ENCODE measurements around the gene BEND5.

Gene BEND5

DNA sequence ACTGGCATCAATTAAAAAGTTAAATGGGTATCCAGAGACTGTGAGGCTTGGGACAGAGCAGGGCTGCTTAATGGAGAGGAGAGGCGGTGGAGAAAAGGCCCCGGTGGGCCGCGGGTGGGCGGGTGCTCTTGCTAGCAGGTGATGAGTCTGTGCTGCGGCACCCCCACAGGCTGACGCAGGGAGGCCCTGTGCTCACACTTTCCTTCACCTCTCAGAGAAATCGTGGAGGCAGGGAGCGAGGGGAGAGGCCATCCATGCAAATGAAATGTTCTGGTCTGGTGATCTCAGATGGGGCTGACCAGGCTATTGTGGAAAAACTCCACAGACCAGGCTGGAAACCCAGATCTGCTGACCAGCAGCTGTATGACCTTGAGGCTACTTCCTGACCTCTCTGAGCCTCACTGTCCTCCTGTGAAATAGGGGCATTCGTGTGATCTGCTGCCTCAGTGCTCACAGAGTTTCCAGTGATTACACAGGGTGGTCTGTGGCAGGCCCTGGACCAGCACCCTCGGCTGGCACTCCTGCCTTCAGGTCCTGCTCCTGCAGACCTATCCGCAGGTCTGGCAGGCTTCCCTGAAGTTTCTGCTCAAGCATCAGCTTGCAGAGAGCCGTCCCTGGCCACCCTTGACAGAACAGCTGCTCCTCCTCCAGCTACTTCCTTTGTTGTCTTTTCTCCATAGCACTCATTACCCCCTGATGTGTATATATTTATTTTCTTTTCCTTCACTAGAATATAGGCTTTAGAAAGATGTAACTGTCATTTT lies 89.2 kb downstream of the BEND5 start:
- Histone ChIP-seq H3K27me3 (replicated peaks; ENCODE audit: control insufficient read depth, insufficient read depth, low read length, poor library complexity, severe bottlenecking) (no peaks in the 10 kb centered on the region), H3K36me3 (ENCODE audit: control insufficient read depth, insufficient read depth, low read length) (no peaks in the 10 kb centered on the region), H3K4me1 (ENCODE audit: control insufficient read depth, insufficient read depth, low read length, poor library complexity, severe bottlenecking) (no peaks in the 10 kb centered on the region), H3K9me3 (ENCODE audit: control insufficient read depth, low read length) (no peaks in the 10 kb centered on the region), H3K4me3 (ENCODE audit: insufficient read depth, low read depth, low read length, poor library complexity, severe bottlenecking) (no peak overlapping the region), H3K27ac (ENCODE audit: insufficient read depth, low read length, poor library complexity, severe bottlenecking) (no peak overlapping the region)
- DNase-seq, result no peak

DNA sequence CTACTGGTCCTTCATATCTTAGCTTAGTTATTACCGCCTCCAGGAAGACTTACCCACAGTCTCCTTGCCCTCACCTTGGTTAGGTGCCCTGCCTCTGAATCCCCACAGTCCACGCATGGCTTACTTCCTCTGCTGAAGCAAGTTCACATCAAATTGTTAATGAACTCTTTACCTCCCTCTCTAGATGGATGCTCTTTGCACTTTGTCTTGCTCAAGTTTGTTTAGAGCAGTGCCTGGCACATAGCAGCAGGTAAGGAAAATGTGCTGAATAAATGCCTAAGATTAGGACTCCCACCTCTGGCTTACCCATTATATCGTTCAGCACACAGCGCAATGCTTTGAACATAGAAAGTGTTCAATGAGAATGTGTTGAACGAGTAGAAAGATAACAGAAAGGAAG lies 90.5 kb downstream of the BEND5 start:
- Histone ChIP-seq H3K27ac (ENCODE audit: insufficient read depth, low read length, poor library complexity, severe bottlenecking) (no peak overlapping the region), H3K36me3 (ENCODE audit: control insufficient read depth, insufficient read depth, low read length) (no peaks in the 10 kb centered on the region), H3K4me1 (ENCODE audit: control insufficient read depth, insufficient read depth, low read length, poor library complexity, severe bottlenecking) (no peaks in the 10 kb centered on the region), H3K27me3 (replicated peaks; ENCODE audit: control insufficient read depth, insufficient read depth, low read length, poor library complexity, severe bottlenecking) (no peaks in the 10 kb centered on the region), H3K4me3 (ENCODE audit: insufficient read depth, low read depth, low read length, poor library complexity, severe bottlenecking) (no peak overlapping the region), H3K9me3 (ENCODE audit: control insufficient read depth, low read length) (no peaks in the 10 kb centered on the region)
- no peak for DNase-seq

- Histone ChIP-seq H3K4me1 (ENCODE audit: control insufficient read depth, insufficient read depth, low read length, poor library complexity, severe bottlenecking) (no peaks in the 10 kb centered on the region), H3K36me3 (ENCODE audit: control insufficient read depth, insufficient read depth, low read length) (no peaks in the 10 kb centered on the region), H3K9me3 (ENCODE audit: control insufficient read depth, low read length) (no peaks in the 10 kb centered on the region), H3K4me3 (ENCODE audit: insufficient read depth, low read depth, low read length, poor library complexity, severe bottlenecking) (no peak overlapping the region), H3K27ac (ENCODE audit: insufficient read depth, low read length, poor library complexity, severe bottlenecking) (no peak overlapping the region), H3K27me3 (replicated peaks; ENCODE audit: control insufficient read depth, insufficient read depth, low read length, poor library complexity, severe bottlenecking) (no peaks in the 10 kb centered on the region)
- no peak for DNase-seq
These were observed 92.3 kb downstream of the BEND5 start for GRCh38 chr1:48684381-48684780.

GRCh38 chr1:48683839-48684238 lies 92.9 kb downstream of the BEND5 start:
- Histone ChIP-seq H3K36me3 (ENCODE audit: control insufficient read depth, insufficient read depth, low read length) (no peaks in the 10 kb centered on the region), H3K4me1 (ENCODE audit: control insufficient read depth, insufficient read depth, low read length, poor library complexity, severe bottlenecking) (no peaks in the 10 kb centered on the region), H3K27ac (ENCODE audit: insufficient read depth, low read length, poor library complexity, severe bottlenecking) (no peak overlapping the region), H3K27me3 (replicated peaks; ENCODE audit: control insufficient read depth, insufficient read depth, low read length, poor library complexity, severe bottlenecking) (no peaks in the 10 kb centered on the region), H3K4me3 (ENCODE audit: insufficient read depth, low read depth, low read length, poor library complexity, severe bottlenecking) (no peak overlapping the region), H3K9me3 (ENCODE audit: control insufficient read depth, low read length) (no peaks in the 10 kb centered on the region)
- no peak for DNase-seq

- no peak for DNase-seq
- H3K4me1 ChIP-seq (ENCODE audit: control insufficient read depth, insufficient read depth, low read length, poor library complexity, severe bottlenecking), result no peaks in the 10 kb centered on the region
These were observed 95.0 kb downstream of the BEND5 start for GRCh38 chr1:48681476-48682305.

DNA sequence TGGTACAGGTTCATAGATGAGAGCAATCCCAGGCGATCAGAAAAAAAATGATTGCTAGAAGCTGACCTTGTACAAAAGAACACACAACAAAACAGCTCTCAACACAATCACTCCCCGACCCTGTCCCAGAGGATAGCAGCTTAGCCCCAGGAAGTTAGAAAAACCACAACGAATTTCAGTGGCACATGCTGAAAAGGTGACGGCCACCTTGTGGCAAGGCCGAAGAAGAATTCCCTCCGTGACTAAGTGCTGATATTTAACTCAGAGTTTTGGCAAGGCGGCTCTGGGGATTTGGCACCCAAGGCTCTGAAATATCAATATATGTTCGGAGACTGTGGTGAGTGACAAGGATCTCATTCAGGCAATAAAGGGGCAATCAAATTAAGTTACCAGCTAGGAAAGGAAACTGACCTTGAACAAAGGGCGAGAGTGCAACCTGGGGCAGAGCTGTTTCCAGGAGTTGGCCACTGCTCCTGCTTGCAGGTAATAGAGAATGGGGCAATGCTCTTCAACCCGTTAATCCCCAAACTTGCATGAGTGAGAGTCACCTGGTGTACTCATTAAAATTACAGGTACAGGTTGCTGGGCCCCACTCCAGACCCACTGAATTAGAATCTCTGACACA lies 96.2 kb downstream of the BEND5 start:
- Histone ChIP-seq H3K4me1 (ENCODE audit: control insufficient read depth, insufficient read depth, low read length, poor library complexity, severe bottlenecking) (no peaks in the 10 kb centered on the region), H3K36me3 (ENCODE audit: control insufficient read depth, insufficient read depth, low read length) (no peaks in the 10 kb centered on the region), H3K27ac (ENCODE audit: insufficient read depth, low read length, poor library complexity, severe bottlenecking) (no peak overlapping the region), H3K4me3 (ENCODE audit: insufficient read depth, low read depth, low read length, poor library complexity, severe bottlenecking) (no peak overlapping the region), H3K9me3 (ENCODE audit: control insufficient read depth, low read length) (no peaks in the 10 kb centered on the region), H3K27me3 (replicated peaks; ENCODE audit: control insufficient read depth, insufficient read depth, low read length, poor library complexity, severe bottlenecking) (no peaks in the 10 kb centered on the region)
- DNase-seq, result no peak

More at GRCh38 chr1:48681476-48682305, 95.0 kb downstream of the BEND5 start:
- H3K36me3 ChIP-seq (ENCODE audit: control insufficient read depth, insufficient read depth, low read length), result no peaks in the 10 kb centered on the region
- H3K27ac ChIP-seq (ENCODE audit: insufficient read depth, low read length, poor library complexity, severe bottlenecking), result no peak overlapping the region
- H3K9me3 ChIP-seq (ENCODE audit: control insufficient read depth, low read length), result no peaks in the 10 kb centered on the region
- H3K4me3 ChIP-seq (ENCODE audit: insufficient read depth, low read depth, low read length, poor library complexity, severe bottlenecking), result no peak overlapping the region
- no peaks in the 10 kb centered on the region for H3K27me3 ChIP-seq (replicated peaks; ENCODE audit: control insufficient read depth, insufficient read depth, low read length, poor library complexity, severe bottlenecking)

GRCh38 chr1:48679859-48680258 lies 96.8 kb downstream of the BEND5 start:
- Histone ChIP-seq H3K4me3 (ENCODE audit: insufficient read depth, low read depth, low read length, poor library complexity, severe bottlenecking) (no peak overlapping the region), H3K27me3 (replicated peaks; ENCODE audit: control insufficient read depth, insufficient read depth, low read length, poor library complexity, severe bottlenecking) (no peaks in the 10 kb centered on the region), H3K36me3 (ENCODE audit: control insufficient read depth, insufficient read depth, low read length) (no peaks in the 10 kb centered on the region), H3K4me1 (ENCODE audit: control insufficient read depth, insufficient read depth, low read length, poor library complexity, severe bottlenecking) (no peaks in the 10 kb centered on the region), H3K27ac (ENCODE audit: insufficient read depth, low read length, poor library complexity, severe bottlenecking) (no peak overlapping the region), H3K9me3 (ENCODE audit: control insufficient read depth, low read length) (no peaks in the 10 kb centered on the region)
- DNase-seq, result no peak

DNA sequence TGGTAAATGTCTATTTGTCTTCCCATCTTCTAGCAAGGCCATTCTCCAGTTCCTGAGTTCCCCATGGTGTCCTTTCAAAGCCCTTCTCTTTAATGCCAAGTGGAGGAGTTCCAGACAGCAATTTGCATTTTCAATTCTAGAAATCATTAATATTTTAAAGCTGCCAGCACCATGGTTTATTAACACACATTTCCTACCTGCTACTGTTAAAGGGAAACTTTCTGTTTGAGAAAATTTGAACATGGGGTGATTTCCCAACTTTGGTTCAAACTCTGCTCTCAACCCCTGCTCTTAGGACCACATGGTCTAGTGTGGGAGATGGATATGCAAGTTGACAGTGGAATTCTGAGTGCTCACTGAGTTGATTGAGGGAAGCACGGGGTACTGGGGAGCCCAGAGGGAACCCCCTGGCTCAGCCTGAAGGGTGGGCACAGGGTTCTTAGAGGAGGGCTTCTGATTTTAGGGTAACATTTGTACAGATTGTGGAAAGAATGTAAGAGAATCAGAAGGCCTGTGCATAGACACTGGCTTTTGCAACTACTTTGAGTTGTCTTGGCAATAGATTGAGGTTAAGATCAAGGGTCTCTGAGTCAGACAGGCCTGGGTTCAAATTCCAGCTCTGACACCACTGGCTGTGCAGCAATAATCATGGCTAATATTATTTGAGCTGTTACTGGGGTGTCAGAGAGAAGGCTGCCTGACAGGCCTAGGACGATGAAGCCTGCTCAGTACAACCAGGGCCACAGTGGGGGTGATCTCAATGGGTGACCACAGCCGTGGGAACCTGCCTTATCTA lies 97.8 kb downstream of the BEND5 start:
- Histone ChIP-seq H3K4me3 (ENCODE audit: insufficient read depth, low read depth, low read length, poor library complexity, severe bottlenecking) (no peak overlapping the region), H3K27ac (ENCODE audit: insufficient read depth, low read length, poor library complexity, severe bottlenecking) (no peak overlapping the region), H3K9me3 (ENCODE audit: control insufficient read depth, low read length) (no peaks in the 10 kb centered on the region), H3K4me1 (ENCODE audit: control insufficient read depth, insufficient read depth, low read length, poor library complexity, severe bottlenecking) (no peaks in the 10 kb centered on the region), H3K27me3 (replicated peaks; ENCODE audit: control insufficient read depth, insufficient read depth, low read length, poor library complexity, severe bottlenecking) (no peaks in the 10 kb centered on the region), H3K36me3 (ENCODE audit: control insufficient read depth, insufficient read depth, low read length) (no peaks in the 10 kb centered on the region)
- no peak for DNase-seq
